IPS-20b (cell line): ENCODE results near the gene NCLN.
"Not testable (repeated sequence)": the region's sequence is repeated elsewhere in the genome, so short reads cannot be mapped to it uniquely, and the experiment has no call there.

Source experiments
- H3K27ac ChIP-seq: one replicate; pipeline ENCODE4 v1.5.1; 2013; ENCODE audit warnings: low read length
- H3K27me3 ChIP-seq: 2 replicates; pipeline ENCODE4 v1.6.1; 2013; ENCODE audit warnings: mild to moderate bottlenecking, low read length, inconsistent platforms; ENCODE audit not compliant: insufficient read depth
- H3K36me3 ChIP-seq: 2 replicates; pipeline ENCODE4 v1.6.1; 2013; ENCODE audit warnings: low read depth, mild to moderate bottlenecking, inconsistent platforms, low read length, moderate library complexity; ENCODE audit not compliant: insufficient read depth
- H3K4me1 ChIP-seq: 2 replicates; pipeline ENCODE4 v1.6.1; 2013; ENCODE audit warnings: mild to moderate bottlenecking, control low read depth, inconsistent platforms, low read length, moderate library complexity; ENCODE audit not compliant: insufficient read depth
- H3K4me3 ChIP-seq: 2 replicates; pipeline ENCODE4 v1.5.1; 2013; ENCODE audit warnings: mild to moderate bottlenecking, low read length, inconsistent platforms
- H3K9ac ChIP-seq: 2 replicates; pipeline ENCODE4 v1.6.1; 2013; ENCODE audit warnings: low read depth, mild to moderate bottlenecking, inconsistent platforms, low read length, moderate library complexity
- H3K9me3 ChIP-seq: 2 replicates; pipeline ENCODE4 v1.6.1; 2013; ENCODE audit warnings: mild to moderate bottlenecking, low read depth, low read length, inconsistent platforms; ENCODE audit not compliant: insufficient read depth

The NCLN gene

GRCh38 chr19:3229346-3229743 is 43.6 kb downstream of the NCLN start:
- no peak overlapping the region for H3K9ac ChIP-seq
- H3K9me3 ChIP-seq = no peaks in the 10 kb centered on the region
- no peak overlapping the region for H3K27ac ChIP-seq
- H3K27me3 ChIP-seq = peaks cover 40% of the 10 kb centered on the region
- no peaks in the 10 kb centered on the region for H3K4me1 ChIP-seq
- H3K36me3 ChIP-seq = no peaks in the 10 kb centered on the region
- no peak overlapping the region for H3K4me3 ChIP-seq

GRCh38 chr19:3229888-3230496 is 44.3 kb downstream of the NCLN start:
- Histone ChIP-seq H3K4me3 (no peak overlapping the region), H3K4me1 (no peaks in the 10 kb centered on the region), H3K36me3 (no peaks in the 10 kb centered on the region), H3K9ac (no peak overlapping the region), H3K27ac (no peak overlapping the region), H3K27me3 (peaks cover 40% of the 10 kb centered on the region), H3K9me3 (no peaks in the 10 kb centered on the region)

GRCh38 chr19:3231288-3231687 is 45.6 kb downstream of the NCLN start:
- Histone ChIP-seq H3K4me1 (no peaks in the 10 kb centered on the region), H3K36me3 (no peaks in the 10 kb centered on the region), H3K9me3 (no peaks in the 10 kb centered on the region), H3K4me3 (no peak overlapping the region), H3K9ac (no peak overlapping the region), H3K27me3 (peaks cover 33% of the 10 kb centered on the region; the same call in 1 of the 2 replicates), H3K27ac (no peak overlapping the region)

- H3K27ac ChIP-seq = no peak overlapping the region
- peaks cover 23% of the 10 kb centered on the region; the same call in 1 of the 2 replicates for H3K27me3 ChIP-seq
- no peak overlapping the region for H3K4me3 ChIP-seq
- H3K36me3 ChIP-seq = no peaks in the 10 kb centered on the region
- H3K9ac ChIP-seq = no peak overlapping the region
- no peaks in the 10 kb centered on the region for H3K9me3 ChIP-seq
- no peaks in the 10 kb centered on the region for H3K4me1 ChIP-seq
Observed at GRCh38 chr19:3233116-3233515, 47.4 kb downstream of the NCLN start.

- H3K4me1 ChIP-seq = no peaks in the 10 kb centered on the region
Observed at GRCh38 chr19:3233831-3234230, 48.1 kb downstream of the NCLN start.

GRCh38 chr19:3234800-3235199 is 49.1 kb downstream of the NCLN start:
- H3K9me3 ChIP-seq = no peaks in the 10 kb centered on the region
- H3K27me3 ChIP-seq = peaks cover 13% of the 10 kb centered on the region; the same call in 1 of the 2 replicates
- H3K4me1 ChIP-seq = no peaks in the 10 kb centered on the region
- no peak overlapping the region for H3K27ac ChIP-seq
- H3K9ac ChIP-seq = no peak overlapping the region
- no peaks in the 10 kb centered on the region for H3K36me3 ChIP-seq
- H3K4me3 ChIP-seq = no peak overlapping the region

More at GRCh38 chr19:3233831-3234230, 48.1 kb downstream of the NCLN start:
- peaks cover 23% of the 10 kb centered on the region; the same call in 1 of the 2 replicates for H3K27me3 ChIP-seq
- no peaks in the 10 kb centered on the region for H3K9me3 ChIP-seq
- H3K27ac ChIP-seq = no peak overlapping the region
- H3K36me3 ChIP-seq = no peaks in the 10 kb centered on the region
- H3K4me3 ChIP-seq = no peak overlapping the region
- H3K9ac ChIP-seq = no peak overlapping the region

- not testable (repeated sequence) for H3K9me3 ChIP-seq, H3K27me3 ChIP-seq, H3K4me3 ChIP-seq, H3K27ac ChIP-seq, H3K9ac ChIP-seq, H3K4me1 ChIP-seq, H3K36me3 ChIP-seq
Observed at GRCh38 chr19:3235604-3236003, 49.9 kb downstream of the NCLN start.

- no peaks in the 10 kb centered on the region for H3K27me3 ChIP-seq
- no peaks in the 10 kb centered on the region for H3K9me3 ChIP-seq
- no peak overlapping the region for H3K27ac ChIP-seq
- H3K4me3 ChIP-seq = no peak overlapping the region
- H3K4me1 ChIP-seq = no peaks in the 10 kb centered on the region
- no peak overlapping the region for H3K9ac ChIP-seq
- no peaks in the 10 kb centered on the region for H3K36me3 ChIP-seq
Observed at GRCh38 chr19:3236272-3236671, 50.5 kb downstream of the NCLN start.

- no peaks in the 10 kb centered on the region for H3K9me3 ChIP-seq
- no peaks in the 10 kb centered on the region for H3K4me1 ChIP-seq
- H3K36me3 ChIP-seq = no peaks in the 10 kb centered on the region
- no peak overlapping the region for H3K9ac ChIP-seq
- H3K27me3 ChIP-seq = no peaks in the 10 kb centered on the region
- H3K4me3 ChIP-seq = no peak overlapping the region
- H3K27ac ChIP-seq = no peak overlapping the region
Observed at GRCh38 chr19:3238066-3238561, 52.4 kb downstream of the NCLN start.

- no peaks in the 10 kb centered on the region for H3K9me3 ChIP-seq
- no peaks in the 10 kb centered on the region for H3K27me3 ChIP-seq
- H3K9ac ChIP-seq = no peak overlapping the region
- H3K4me3 ChIP-seq = no peak overlapping the region
- no peak overlapping the region for H3K27ac ChIP-seq
- H3K4me1 ChIP-seq = no peaks in the 10 kb centered on the region
- H3K36me3 ChIP-seq = no peaks in the 10 kb centered on the region
Observed at GRCh38 chr19:3239367-3239766, 53.6 kb downstream of the NCLN start.

- no peak overlapping the region for H3K27ac ChIP-seq
Observed at GRCh38 chr19:3243819-3244700, 58.3 kb downstream of the NCLN start.

GRCh38 chr19:3245050-3245449 is 59.3 kb downstream of the NCLN start:
- no peaks in the 10 kb centered on the region for H3K4me1 ChIP-seq
- H3K36me3 ChIP-seq = no peaks in the 10 kb centered on the region
- no peaks in the 10 kb centered on the region for H3K9me3 ChIP-seq
- no peak overlapping the region for H3K4me3 ChIP-seq
- H3K9ac ChIP-seq = no peak overlapping the region
- H3K27ac ChIP-seq = no peak overlapping the region
- H3K27me3 ChIP-seq = no peaks in the 10 kb centered on the region

More at GRCh38 chr19:3243819-3244700, 58.3 kb downstream of the NCLN start:
- H3K9ac ChIP-seq = no peak overlapping the region
- H3K9me3 ChIP-seq = no peaks in the 10 kb centered on the region
- H3K4me3 ChIP-seq = no peak overlapping the region
- no peaks in the 10 kb centered on the region for H3K27me3 ChIP-seq
- no peaks in the 10 kb centered on the region for H3K4me1 ChIP-seq
- H3K36me3 ChIP-seq = no peaks in the 10 kb centered on the region
